ENCODE data around the gene PBLD.
A peak's percentile ranks its signal among the peaks of the same experiment; 100 is the strongest.

PBLD gene

GRCh38 chr10:68334672-68335467 lies 2.1 kb upstream of the PBLD start:
- DNase-seq (ENCODE audit: low read depth in 1 of 2, low spot score in 1 of 2) = no peak
- peak overlapping the region; percentile 10; the same call in 1 of the 2 replicates for H3K27ac ChIP-seq (replicated peaks)
- peak overlapping the region; percentile 78 for H3K4me3 ChIP-seq (replicated peaks; ENCODE audit: insufficient read depth, low read length)
- TF ChIP-seq, protein P1, sequence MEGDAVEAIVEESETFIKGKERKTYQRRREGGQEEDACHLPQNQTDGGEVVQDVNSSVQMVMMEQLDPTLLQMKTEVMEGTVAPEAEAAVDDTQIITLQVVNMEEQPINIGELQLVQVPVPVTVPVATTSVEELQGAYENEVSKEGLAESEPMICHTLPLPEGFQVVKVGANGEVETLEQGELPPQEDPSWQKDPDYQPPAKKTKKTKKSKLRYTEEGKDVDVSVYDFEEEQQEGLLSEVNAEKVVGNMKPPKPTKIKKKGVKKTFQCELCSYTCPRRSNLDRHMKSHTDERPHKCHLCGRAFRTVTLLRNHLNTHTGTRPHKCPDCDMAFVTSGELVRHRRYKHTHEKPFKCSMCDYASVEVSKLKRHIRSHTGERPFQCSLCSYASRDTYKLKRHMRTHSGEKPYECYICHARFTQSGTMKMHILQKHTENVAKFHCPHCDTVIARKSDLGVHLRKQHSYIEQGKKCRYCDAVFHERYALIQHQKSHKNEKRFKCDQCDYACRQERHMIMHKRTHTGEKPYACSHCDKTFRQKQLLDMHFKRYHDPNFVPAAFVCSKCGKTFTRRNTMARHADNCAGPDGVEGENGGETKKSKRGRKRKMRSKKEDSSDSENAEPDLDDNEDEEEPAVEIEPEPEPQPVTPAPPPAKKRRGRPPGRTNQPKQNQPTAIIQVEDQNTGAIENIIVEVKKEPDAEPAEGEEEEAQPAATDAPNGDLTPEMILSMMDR (IDR thresholded peaks at IDR 0.05; ENCODE audit: insufficient read depth, low read length) = no peak
- TF ChIP-seq POLR2AphosphoS5 (IDR thresholded peaks at IDR 0.05; ENCODE audit: low read depth) (no peak), SPI1 (IDR thresholded peaks at IDR 0.05; ENCODE audit: borderline replicate concordance, low read depth) (no peak), GABPA (IDR thresholded peaks at IDR 0.05; ENCODE audit: low read depth) (no peak)
- TF ChIP-seq, protein P2, sequence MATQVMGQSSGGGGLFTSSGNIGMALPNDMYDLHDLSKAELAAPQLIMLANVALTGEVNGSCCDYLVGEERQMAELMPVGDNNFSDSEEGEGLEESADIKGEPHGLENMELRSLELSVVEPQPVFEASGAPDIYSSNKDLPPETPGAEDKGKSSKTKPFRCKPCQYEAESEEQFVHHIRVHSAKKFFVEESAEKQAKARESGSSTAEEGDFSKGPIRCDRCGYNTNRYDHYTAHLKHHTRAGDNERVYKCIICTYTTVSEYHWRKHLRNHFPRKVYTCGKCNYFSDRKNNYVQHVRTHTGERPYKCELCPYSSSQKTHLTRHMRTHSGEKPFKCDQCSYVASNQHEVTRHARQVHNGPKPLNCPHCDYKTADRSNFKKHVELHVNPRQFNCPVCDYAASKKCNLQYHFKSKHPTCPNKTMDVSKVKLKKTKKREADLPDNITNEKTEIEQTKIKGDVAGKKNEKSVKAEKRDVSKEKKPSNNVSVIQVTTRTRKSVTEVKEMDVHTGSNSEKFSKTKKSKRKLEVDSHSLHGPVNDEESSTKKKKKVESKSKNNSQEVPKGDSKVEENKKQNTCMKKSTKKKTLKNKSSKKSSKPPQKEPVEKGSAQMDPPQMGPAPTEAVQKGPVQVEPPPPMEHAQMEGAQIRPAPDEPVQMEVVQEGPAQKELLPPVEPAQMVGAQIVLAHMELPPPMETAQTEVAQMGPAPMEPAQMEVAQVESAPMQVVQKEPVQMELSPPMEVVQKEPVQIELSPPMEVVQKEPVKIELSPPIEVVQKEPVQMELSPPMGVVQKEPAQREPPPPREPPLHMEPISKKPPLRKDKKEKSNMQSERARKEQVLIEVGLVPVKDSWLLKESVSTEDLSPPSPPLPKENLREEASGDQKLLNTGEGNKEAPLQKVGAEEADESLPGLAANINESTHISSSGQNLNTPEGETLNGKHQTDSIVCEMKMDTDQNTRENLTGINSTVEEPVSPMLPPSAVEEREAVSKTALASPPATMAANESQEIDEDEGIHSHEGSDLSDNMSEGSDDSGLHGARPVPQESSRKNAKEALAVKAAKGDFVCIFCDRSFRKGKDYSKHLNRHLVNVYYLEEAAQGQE (IDR thresholded peaks at IDR 0.05; ENCODE audit: insufficient replicate concordance, low read depth) = no peak
- no peaks in the 10 kb centered on the region for H3K27me3 ChIP-seq (ENCODE audit: insufficient read depth, poor library complexity, severe bottlenecking)

GRCh38 chr10:68333440-68334431 lies 1.0 kb upstream of the PBLD start:
- Histone ChIP-seq H3K4me3 (replicated peaks; ENCODE audit: insufficient read depth, low read length) (peak overlapping the region; percentile 78), H3K27ac (replicated peaks) (peak overlapping the region; percentile 99), H3K27me3 (ENCODE audit: insufficient read depth, poor library complexity, severe bottlenecking) (no peaks in the 10 kb centered on the region)
- DNase-seq (ENCODE audit: low read depth in 1 of 2, low spot score in 1 of 2) = no peak
- TF ChIP-seq GABPA (IDR thresholded peaks at IDR 0.05; ENCODE audit: low read depth) (no peak), SPI1 (IDR thresholded peaks at IDR 0.05; ENCODE audit: borderline replicate concordance, low read depth) (no peak), POLR2AphosphoS5 (IDR thresholded peaks at IDR 0.05; ENCODE audit: low read depth) (no peak)
- TF ChIP-seq, protein P1 (IDR thresholded peaks at IDR 0.05; ENCODE audit: insufficient read depth, low read length) = no peak
- TF ChIP-seq, protein P2 (IDR thresholded peaks at IDR 0.05; ENCODE audit: insufficient replicate concordance, low read depth) = no peak

GRCh38 chr10:68333058-68333395 lies 299 bp upstream of the PBLD start:
- H3K4me3 ChIP-seq (replicated peaks; ENCODE audit: insufficient read depth, low read length) = peak overlapping the region; percentile 78
- DNase-seq (ENCODE audit: low read depth in 1 of 2, low spot score in 1 of 2) = no peak
- H3K27me3 ChIP-seq (ENCODE audit: insufficient read depth, poor library complexity, severe bottlenecking) = no peaks in the 10 kb centered on the region
- peak overlapping the region; percentile 99 for H3K27ac ChIP-seq (replicated peaks)
- TF ChIP-seq GABPA (IDR thresholded peaks at IDR 0.05; ENCODE audit: low read depth) = no peak
- TF ChIP-seq, protein P1 (IDR thresholded peaks at IDR 0.05; ENCODE audit: insufficient read depth, low read length) = no peak
- TF ChIP-seq, protein P2 (IDR thresholded peaks at IDR 0.05; ENCODE audit: insufficient replicate concordance, low read depth) = no peak
- no peak for TF ChIP-seq SPI1 (IDR thresholded peaks at IDR 0.05; ENCODE audit: borderline replicate concordance, low read depth)
- no peak for TF ChIP-seq POLR2AphosphoS5 (IDR thresholded peaks at IDR 0.05; ENCODE audit: low read depth)

All from HL-60 (cell line).